ENCODE data around the gene SLC24A4.

Gene SLC24A4

DNA sequence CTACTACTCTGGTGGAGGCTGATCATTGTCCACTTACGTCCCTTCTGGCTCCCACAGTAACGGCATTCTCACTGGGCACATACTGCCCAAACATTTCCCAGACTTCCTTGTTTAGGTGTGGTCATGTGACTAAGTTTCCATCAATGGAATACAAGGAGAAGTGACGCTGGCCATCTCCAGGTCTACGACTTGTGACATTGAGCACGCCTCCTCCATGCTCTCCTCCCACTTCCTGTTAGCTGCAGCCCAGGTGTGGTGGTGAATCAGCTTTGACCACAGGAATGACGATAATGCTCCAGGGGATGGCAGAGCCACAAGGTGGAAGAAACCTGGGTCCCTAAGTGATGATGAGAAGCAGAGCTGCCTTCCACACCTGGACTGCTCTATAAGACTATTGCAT lies 6.0 kb upstream of the SLC24A4 start:
- H3K4me1 ChIP-seq (ENCODE audit: control extremely low read depth in 1 of 4, control insufficient read depth in 4 of 4, insufficient read depth in 4 of 4, low read length in 3 of 4): no peaks in the 10 kb centered on the region
- CTCF ChIA-PET: interaction anchor here (1.1 kb wide), 2 partner anchors 10 kb away, joined by 3 read pairs; no protein-coding TSS in a partner anchor
- H3K36me3 ChIP-seq (ENCODE audit: control insufficient read depth in 4 of 4, insufficient read depth in 4 of 4, low read length in 3 of 4): no peaks in the 10 kb centered on the region
- H3K27me3 ChIP-seq (replicated peaks in 2 of 5; ENCODE audit: control insufficient read depth in 4 of 5, insufficient read depth in 5 of 5, low read length in 4 of 5): peaks cover 6 to 31% (median 16%) of the 10 kb centered on the region in 5 experiments
- no peak overlapping the region for H3K4me3 ChIP-seq (ENCODE audit: control insufficient read depth in 1 of 7, extremely low read depth in 1 of 7, insufficient read depth in 4 of 7, low read depth in 2 of 7, low read length in 6 of 7)
- 100% methylated on average over 1 of the region's 6 CpGs for WGBS (ENCODE audit: insufficient coverage)
- peaks cover 0 to 4% (median 2%) of the 10 kb centered on the region in 5 experiments for H3K9me3 ChIP-seq (ENCODE audit: control extremely low read depth in 1 of 5, control insufficient read depth in 4 of 5, insufficient read depth in 2 of 5, low read depth in 1 of 5, low read length in 4 of 5)
- POLR2A ChIA-PET: no interaction called here
- H3K27ac ChIP-seq (ENCODE audit: insufficient read depth in 1 of 2, low read depth in 1 of 2, low read length in 2 of 2, poor library complexity in 1 of 2, severe bottlenecking in 2 of 2): no peak overlapping the region
- DNase-seq: no peak

DNA sequence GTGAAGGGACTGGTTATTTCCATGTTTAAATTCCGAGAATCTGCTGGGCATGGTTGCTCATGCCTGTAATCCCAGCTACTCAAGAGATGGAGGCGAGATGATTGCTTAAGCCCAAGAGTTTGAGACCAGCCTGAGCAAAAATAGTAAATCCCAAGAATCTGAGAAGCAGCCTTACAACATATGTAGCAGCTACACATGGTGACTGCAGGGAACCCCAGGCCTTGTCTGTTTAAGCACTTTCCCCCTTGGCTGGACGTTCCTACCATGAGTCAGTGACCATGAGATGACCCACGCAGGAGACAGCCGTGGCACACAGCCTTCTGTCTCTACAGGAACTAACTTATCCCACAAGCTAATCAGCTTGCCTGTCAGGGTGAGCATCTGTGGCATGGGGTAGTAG lies 5.5 kb upstream of the SLC24A4 start:
- ChIA-PET POLR2A (no interaction called here), CTCF (interaction anchor here (1.1 kb wide), 1 partner anchor 10 kb away, joined by 3 read pairs; no protein-coding TSS in a partner anchor)
- no peak overlapping the region for H3K4me3 ChIP-seq (ENCODE audit: control insufficient read depth in 1 of 7, extremely low read depth in 1 of 7, insufficient read depth in 4 of 7, low read depth in 2 of 7, low read length in 6 of 7)
- H3K27me3 ChIP-seq (replicated peaks in 2 of 5; ENCODE audit: control insufficient read depth in 4 of 5, insufficient read depth in 5 of 5, low read length in 4 of 5): peaks cover 8 to 36% (median 18%) of the 10 kb centered on the region in 5 experiments
- 84% methylated on average over 2 of the region's 5 CpGs for WGBS (ENCODE audit: insufficient coverage)
- H3K36me3 ChIP-seq (ENCODE audit: control insufficient read depth in 4 of 4, insufficient read depth in 4 of 4, low read length in 3 of 4): no peaks in the 10 kb centered on the region
- H3K4me1 ChIP-seq (ENCODE audit: control extremely low read depth in 1 of 4, control insufficient read depth in 4 of 4, insufficient read depth in 4 of 4, low read length in 3 of 4): peaks cover 0 to 4% (median 1%) of the 10 kb centered on the region in 4 experiments
- no peak overlapping the region for H3K27ac ChIP-seq (ENCODE audit: insufficient read depth in 1 of 2, low read depth in 1 of 2, low read length in 2 of 2, poor library complexity in 1 of 2, severe bottlenecking in 2 of 2)
- H3K9me3 ChIP-seq (ENCODE audit: control extremely low read depth in 1 of 5, control insufficient read depth in 4 of 5, insufficient read depth in 2 of 5, low read depth in 1 of 5, low read length in 4 of 5): peaks cover 0 to 4% (median 2%) of the 10 kb centered on the region in 5 experiments
- DNase-seq: no peak

DNA sequence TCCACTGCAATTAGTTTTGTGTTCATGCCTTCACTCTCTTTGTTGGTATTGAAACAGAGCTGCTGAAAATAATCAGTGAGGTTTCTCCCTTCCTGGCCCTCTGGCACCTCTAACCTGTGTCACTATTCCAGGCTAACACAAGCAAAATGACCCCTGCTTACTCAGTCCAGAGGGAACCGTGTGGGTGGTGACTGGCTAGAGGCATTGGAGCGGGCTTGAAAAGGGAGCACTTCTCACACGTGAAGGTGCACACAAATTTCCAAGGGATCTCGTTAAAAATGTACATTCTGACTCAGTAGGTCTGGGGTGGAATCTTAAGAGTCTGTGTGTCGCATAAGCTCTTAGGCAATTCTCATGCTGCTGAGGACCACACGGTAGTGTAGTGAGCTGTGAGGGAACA lies 1.3 kb upstream of the SLC24A4 start:
- Histone ChIP-seq H3K4me3 (ENCODE audit: control insufficient read depth in 1 of 7, extremely low read depth in 1 of 7, insufficient read depth in 4 of 7, low read depth in 2 of 7, low read length in 6 of 7) (no peak overlapping the region), H3K27me3 (replicated peaks in 2 of 5; ENCODE audit: control insufficient read depth in 4 of 5, insufficient read depth in 5 of 5, low read length in 4 of 5) (peaks cover 8 to 77% (median 29%) of the 10 kb centered on the region in 5 experiments), H3K4me1 (ENCODE audit: control extremely low read depth in 1 of 4, control insufficient read depth in 4 of 4, insufficient read depth in 4 of 4, low read length in 3 of 4) (peaks cover 0 to 22% (median 13%) of the 10 kb centered on the region in 4 experiments), H3K27ac (ENCODE audit: insufficient read depth in 1 of 2, low read depth in 1 of 2, low read length in 2 of 2, poor library complexity in 1 of 2, severe bottlenecking in 2 of 2) (no peak overlapping the region), H3K36me3 (ENCODE audit: control insufficient read depth in 4 of 4, insufficient read depth in 4 of 4, low read length in 3 of 4) (no peaks in the 10 kb centered on the region), H3K9me3 (ENCODE audit: control extremely low read depth in 1 of 5, control insufficient read depth in 4 of 5, insufficient read depth in 2 of 5, low read depth in 1 of 5, low read length in 4 of 5) (peaks cover 0 to 4% (median 2%) of the 10 kb centered on the region in 5 experiments)
- WGBS (ENCODE audit: insufficient coverage): 76% methylated on average over 6 of the region's 6 CpGs
- ChIA-PET CTCF (interaction anchor here (0.8 kb wide), 1 partner anchor 8 kb away, joined by 3 read pairs; no protein-coding TSS in a partner anchor), POLR2A (no interaction called here)
- DNase-seq: no peak

DNA sequence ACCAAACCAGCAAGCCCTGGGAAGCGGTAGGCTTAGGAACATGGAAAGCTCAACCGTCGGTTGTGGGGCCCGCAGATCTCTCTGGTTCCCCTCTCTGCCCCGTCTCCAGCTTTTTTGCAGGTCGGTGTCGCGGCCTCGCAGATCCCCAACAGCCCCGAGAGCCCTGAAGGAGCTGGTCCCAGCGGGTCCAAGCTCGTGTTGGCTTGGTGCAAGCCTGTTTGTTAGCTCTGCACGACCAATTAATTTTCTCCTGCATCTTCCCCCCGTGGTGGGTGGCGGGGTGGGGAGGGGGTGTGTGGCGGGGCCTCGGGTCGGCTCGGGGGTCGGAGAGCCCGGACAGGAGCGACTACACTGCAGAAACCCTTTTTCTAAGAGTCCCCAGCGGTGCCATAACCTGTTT lies 449 bp upstream of the SLC24A4 start:
- no peak overlapping the region for H3K27ac ChIP-seq (ENCODE audit: insufficient read depth in 1 of 2, low read depth in 1 of 2, low read length in 2 of 2, poor library complexity in 1 of 2, severe bottlenecking in 2 of 2)
- H3K4me1 ChIP-seq (ENCODE audit: control extremely low read depth in 1 of 4, control insufficient read depth in 4 of 4, insufficient read depth in 4 of 4, low read length in 3 of 4): peaks cover 0 to 22% (median 13%) of the 10 kb centered on the region in 4 experiments
- no peak for DNase-seq
- H3K27me3 ChIP-seq (replicated peaks in 2 of 5; ENCODE audit: control insufficient read depth in 4 of 5, insufficient read depth in 5 of 5, low read length in 4 of 5): peaks cover 8 to 80% (median 30%) of the 10 kb centered on the region in 5 experiments
- H3K36me3 ChIP-seq (ENCODE audit: control insufficient read depth in 4 of 4, insufficient read depth in 4 of 4, low read length in 3 of 4): no peaks in the 10 kb centered on the region
- ChIA-PET POLR2A (no interaction called here), CTCF (interaction anchor here (0.8 to 1.6 kb wide), 2 partner anchors 9 to 10 kb away, joined by 3 to 4 read pairs; no protein-coding TSS in a partner anchor)
- H3K4me3 ChIP-seq (ENCODE audit: control insufficient read depth in 1 of 7, extremely low read depth in 1 of 7, insufficient read depth in 4 of 7, low read depth in 2 of 7, low read length in 6 of 7): peak overlapping the region in 3 of 7 experiments; percentile 17 to 65 (median 46)
- 6% methylated on average over 16 of the region's 23 CpGs for WGBS (ENCODE audit: insufficient coverage)
- peaks cover 0 to 2% (median 0%) of the 10 kb centered on the region in 5 experiments for H3K9me3 ChIP-seq (ENCODE audit: control extremely low read depth in 1 of 5, control insufficient read depth in 4 of 5, insufficient read depth in 2 of 5, low read depth in 1 of 5, low read length in 4 of 5)

DNA sequence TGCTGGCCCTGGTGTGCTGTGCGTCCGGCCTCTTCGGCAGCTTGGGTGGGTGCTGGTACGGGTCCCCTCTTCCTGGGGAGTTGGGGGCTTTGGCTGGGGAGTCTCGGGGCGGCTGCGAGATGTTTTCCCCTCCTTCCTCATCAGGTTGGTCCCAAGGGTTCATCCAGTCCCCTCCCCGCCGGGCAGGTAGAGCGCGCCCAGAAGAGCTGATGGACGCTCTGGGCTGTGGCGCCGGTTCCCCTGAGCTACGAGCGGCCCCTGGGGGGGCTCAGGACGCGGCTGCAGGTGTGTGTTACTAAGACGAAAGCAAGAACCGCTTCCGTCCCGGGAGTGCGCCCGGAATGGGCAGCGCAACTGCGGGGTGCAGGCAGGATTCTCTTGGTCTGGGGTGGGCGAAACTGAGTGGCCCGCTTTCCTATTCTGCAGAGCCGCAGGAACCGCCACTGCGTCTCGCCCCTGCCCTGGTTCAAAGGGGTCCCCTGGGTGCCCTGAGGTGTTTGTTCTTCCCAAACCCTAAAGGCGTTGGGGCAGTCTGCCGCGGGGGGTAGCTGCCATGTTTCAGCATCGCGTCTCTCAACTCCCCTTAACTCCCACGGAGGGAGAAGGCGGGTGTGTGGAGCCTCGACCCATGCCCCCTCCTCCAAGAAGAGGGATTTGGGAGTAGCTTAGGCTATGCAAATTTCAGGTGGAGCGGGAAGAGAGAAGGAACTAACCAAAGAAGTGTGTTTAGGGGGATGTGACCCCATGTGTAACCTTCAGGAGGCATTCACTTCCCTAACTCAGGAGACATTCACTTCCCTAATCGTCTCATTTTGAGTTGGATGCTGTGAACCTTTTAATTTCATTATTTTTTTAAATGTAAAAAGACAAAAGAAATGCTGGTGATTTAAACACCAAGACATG lies 1.2 kb downstream of the SLC24A4 start:
- no peak overlapping the region for H3K27ac ChIP-seq (ENCODE audit: insufficient read depth in 1 of 2, low read depth in 1 of 2, low read length in 2 of 2, poor library complexity in 1 of 2, severe bottlenecking in 2 of 2)
- peak overlapping the region in 4 of 7 experiments; percentile 24 to 61 (median 45) for H3K4me3 ChIP-seq (ENCODE audit: control insufficient read depth in 1 of 7, extremely low read depth in 1 of 7, insufficient read depth in 4 of 7, low read depth in 2 of 7, low read length in 6 of 7)
- 5% methylated on average over 29 of the region's 42 CpGs for WGBS (ENCODE audit: insufficient coverage)
- H3K36me3 ChIP-seq (ENCODE audit: control insufficient read depth in 4 of 4, insufficient read depth in 4 of 4, low read length in 3 of 4): no peaks in the 10 kb centered on the region
- H3K27me3 ChIP-seq (replicated peaks in 2 of 5; ENCODE audit: control insufficient read depth in 4 of 5, insufficient read depth in 5 of 5, low read length in 4 of 5): peaks cover 8 to 73% (median 29%) of the 10 kb centered on the region in 5 experiments
- peaks cover 0 to 2% (median 0%) of the 10 kb centered on the region in 5 experiments for H3K9me3 ChIP-seq (ENCODE audit: control extremely low read depth in 1 of 5, control insufficient read depth in 4 of 5, insufficient read depth in 2 of 5, low read depth in 1 of 5, low read length in 4 of 5)
- DNase-seq: no peak
- ChIA-PET POLR2A (no interaction called here), CTCF (interaction anchor here (0.6 to 1.8 kb wide), 4 partner anchors 10 to 188 kb away, joined by 3 to 5 read pairs (median 4); no protein-coding TSS in a partner anchor)
- peaks cover 0 to 22% (median 13%) of the 10 kb centered on the region in 4 experiments for H3K4me1 ChIP-seq (ENCODE audit: control extremely low read depth in 1 of 4, control insufficient read depth in 4 of 4, insufficient read depth in 4 of 4, low read length in 3 of 4)

DNA sequence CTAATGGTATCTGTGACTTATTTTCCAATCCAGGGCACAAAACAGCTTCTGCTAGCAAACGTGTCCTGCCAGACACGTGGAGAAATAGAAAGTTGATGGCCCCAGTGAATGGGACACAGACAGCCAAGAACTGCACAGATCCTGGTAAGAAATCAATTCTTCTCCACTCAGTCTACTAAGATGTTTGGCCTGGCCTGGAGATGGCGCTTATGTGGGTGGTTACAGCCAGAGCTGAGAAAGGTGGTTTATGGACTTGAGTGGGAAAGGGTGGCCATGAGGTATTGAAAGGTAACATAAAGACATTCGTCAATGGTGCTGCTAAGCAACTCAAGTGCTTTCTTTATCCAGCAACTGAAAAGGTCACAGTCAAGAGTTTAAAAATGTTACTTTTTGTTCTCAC lies 2.9 kb downstream of the SLC24A4 start:
- peaks cover 0 to 22% (median 13%) of the 10 kb centered on the region in 4 experiments for H3K4me1 ChIP-seq (ENCODE audit: control extremely low read depth in 1 of 4, control insufficient read depth in 4 of 4, insufficient read depth in 4 of 4, low read length in 3 of 4)
- H3K27ac ChIP-seq (ENCODE audit: insufficient read depth in 1 of 2, low read depth in 1 of 2, low read length in 2 of 2, poor library complexity in 1 of 2, severe bottlenecking in 2 of 2): no peak overlapping the region
- ChIA-PET POLR2A (no interaction called here), CTCF (interaction anchor here (1.6 kb wide), 1 partner anchor 189 kb away, joined by 3 read pairs; no protein-coding TSS in a partner anchor)
- no peaks in the 10 kb centered on the region for H3K36me3 ChIP-seq (ENCODE audit: control insufficient read depth in 4 of 4, insufficient read depth in 4 of 4, low read length in 3 of 4)
- peaks cover 8 to 60% (median 29%) of the 10 kb centered on the region in 5 experiments for H3K27me3 ChIP-seq (replicated peaks in 2 of 5; ENCODE audit: control insufficient read depth in 4 of 5, insufficient read depth in 5 of 5, low read length in 4 of 5)
- WGBS (ENCODE audit: insufficient coverage): 61% methylated on average over 3 of the region's 4 CpGs
- no peak for DNase-seq
- H3K9me3 ChIP-seq (ENCODE audit: control extremely low read depth in 1 of 5, control insufficient read depth in 4 of 5, insufficient read depth in 2 of 5, low read depth in 1 of 5, low read length in 4 of 5): no peaks in the 10 kb centered on the region
- no peak overlapping the region for H3K4me3 ChIP-seq (ENCODE audit: control insufficient read depth in 1 of 7, extremely low read depth in 1 of 7, insufficient read depth in 4 of 7, low read depth in 2 of 7, low read length in 6 of 7)
